ENCODE data around the gene SGPP1. TPM values are rescaled to one million over a fixed set of nuclear protein-coding genes. Genes with fewer than 3 reads are reported as not detected.

The SGPP1 gene
- total and polyA plus RNA-seq, 2 of the 8 experiments (the other 6 are each of a cell fraction or from before 2014, with no cell fraction given), result 5.7 to 8.1 TPM

DNA sequence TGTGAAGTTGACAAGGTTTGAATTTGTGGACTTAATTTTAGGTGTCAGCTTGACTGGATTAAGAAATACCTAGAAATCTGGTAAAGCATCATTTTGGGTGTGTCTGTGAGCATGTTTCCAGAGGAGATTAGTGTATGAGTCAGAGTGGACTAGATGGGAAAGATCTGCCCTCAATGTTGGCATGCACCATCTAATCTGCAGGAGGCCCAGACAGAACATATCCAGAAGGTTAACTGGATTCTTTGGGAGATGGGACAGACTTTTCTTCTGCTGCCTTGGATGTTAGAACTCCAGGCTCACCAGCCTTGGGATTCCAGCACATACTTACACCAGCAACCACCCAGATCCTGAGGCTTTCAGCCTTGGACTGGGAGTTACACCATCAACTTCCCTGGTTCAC, 14.1 kb downstream of the SGPP1 start:
- H3K27me3 ChIP-seq (replicated peaks in 1 of 4; ENCODE audit: control insufficient read depth in 3 of 4, extremely low read depth in 1 of 4, insufficient read depth in 3 of 4, low read length in 3 of 4), result no peaks in the 10 kb centered on the region
- TF ChIP-seq, protein P1, sequence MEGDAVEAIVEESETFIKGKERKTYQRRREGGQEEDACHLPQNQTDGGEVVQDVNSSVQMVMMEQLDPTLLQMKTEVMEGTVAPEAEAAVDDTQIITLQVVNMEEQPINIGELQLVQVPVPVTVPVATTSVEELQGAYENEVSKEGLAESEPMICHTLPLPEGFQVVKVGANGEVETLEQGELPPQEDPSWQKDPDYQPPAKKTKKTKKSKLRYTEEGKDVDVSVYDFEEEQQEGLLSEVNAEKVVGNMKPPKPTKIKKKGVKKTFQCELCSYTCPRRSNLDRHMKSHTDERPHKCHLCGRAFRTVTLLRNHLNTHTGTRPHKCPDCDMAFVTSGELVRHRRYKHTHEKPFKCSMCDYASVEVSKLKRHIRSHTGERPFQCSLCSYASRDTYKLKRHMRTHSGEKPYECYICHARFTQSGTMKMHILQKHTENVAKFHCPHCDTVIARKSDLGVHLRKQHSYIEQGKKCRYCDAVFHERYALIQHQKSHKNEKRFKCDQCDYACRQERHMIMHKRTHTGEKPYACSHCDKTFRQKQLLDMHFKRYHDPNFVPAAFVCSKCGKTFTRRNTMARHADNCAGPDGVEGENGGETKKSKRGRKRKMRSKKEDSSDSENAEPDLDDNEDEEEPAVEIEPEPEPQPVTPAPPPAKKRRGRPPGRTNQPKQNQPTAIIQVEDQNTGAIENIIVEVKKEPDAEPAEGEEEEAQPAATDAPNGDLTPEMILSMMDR (IDR thresholded peaks at IDR 0.05; ENCODE audit: control extremely low read depth in 1 of 3, insufficient read depth in 1 of 3, low read depth in 1 of 3, low read length in 3 of 3), result no peak
- TF ChIP-seq SIX5 (IDR thresholded peaks at IDR 0.05; ENCODE audit: low read depth, low read length), result no peak
- no peak for TF ChIP-seq TAF1 (IDR thresholded peaks at IDR 0.05; ENCODE audit: low read depth, low read length)
- TF ChIP-seq RBBP5 (IDR thresholded peaks at IDR 0.05; ENCODE audit: borderline replicate concordance, low read depth, low read length), result no peak
- TF ChIP-seq CBX8 (IDR thresholded peaks at IDR 0.05; ENCODE audit: borderline replicate concordance, low read depth, low read length), result no peak
- TF ChIP-seq NRF1 (IDR thresholded peaks at IDR 0.05; ENCODE audit: low read depth, low read length), result no peak
- TF ChIP-seq POLR2A (IDR thresholded peaks at IDR 0.05; ENCODE audit: control extremely low read depth in 1 of 2, low read depth in 2 of 2, low read length in 2 of 2), result no peak
- TF ChIP-seq ASH2L (IDR thresholded peaks at IDR 0.05; ENCODE audit: low read length), result no peak
- no peak for TF ChIP-seq TBP (IDR thresholded peaks at IDR 0.05; ENCODE audit: low read depth, low read length)
- TF ChIP-seq HDAC6 (IDR thresholded peaks at IDR 0.05; ENCODE audit: low read depth, low read length), result no peak
- TF ChIP-seq KDM1A (IDR thresholded peaks at IDR 0.05; ENCODE audit: borderline replicate concordance, low read length), result no peak
- no peak for TF ChIP-seq HDAC2 (IDR thresholded peaks at IDR 0.05; ENCODE audit: borderline replicate concordance in 1 of 2, low read depth in 2 of 2, low read length in 2 of 2)
- no peak for TF ChIP-seq SUZ12 (IDR thresholded peaks at IDR 0.05; ENCODE audit: low read length)
- no peak overlapping the region for H2BK15ac ChIP-seq (ENCODE audit: low read length)
- H3K9ac ChIP-seq (replicated peaks in 1 of 4; ENCODE audit: extremely low read depth in 1 of 4, low read depth in 3 of 4, low read length in 3 of 4), result no peak overlapping the region
- H3K4me1 ChIP-seq (replicated peaks in 1 of 4; ENCODE audit: control insufficient read depth in 3 of 4, insufficient read depth in 4 of 4, low read length in 3 of 4), result no peaks in the 10 kb centered on the region
- no peaks in the 10 kb centered on the region; a peak in 1 of 8 replicates for H3K36me3 ChIP-seq (ENCODE audit: control insufficient read depth in 2 of 4, insufficient read depth in 4 of 4, low read length in 3 of 4)
- peaks cover 7 to 11% of the 10 kb centered on the region in 2 experiments; a peak in 3 of 4 replicates for H3K9me3 ChIP-seq (ENCODE audit: insufficient read depth in 2 of 2, low read depth in 1 of 2, low read length in 1 of 2)
- H2BK12ac ChIP-seq (ENCODE audit: low read depth, low read length), result no peak overlapping the region
- no peak overlapping the region for H4K5ac ChIP-seq (ENCODE audit: insufficient read length, low read depth, low read length)
- no peak overlapping the region for H2BK5ac ChIP-seq (ENCODE audit: low read depth, low read length)
- H2BK120ac ChIP-seq (replicated peaks; ENCODE audit: low read depth, low read length), result no peak overlapping the region
- H3K18ac ChIP-seq (ENCODE audit: extremely low read depth, low read length), result no peak overlapping the region
- no peak overlapping the region for H3K56ac ChIP-seq (replicated peaks; ENCODE audit: insufficient read length, low read depth, low read length)
- H3K79me2 ChIP-seq (ENCODE audit: control insufficient read depth in 1 of 2, insufficient read depth in 2 of 2, low read length in 2 of 2), result no peaks in the 10 kb centered on the region
- H2AK5ac ChIP-seq (ENCODE audit: low read depth, low read length), result no peak overlapping the region
- no peak overlapping the region for H3K4me2 ChIP-seq (ENCODE audit: insufficient read depth in 1 of 2, low read depth in 2 of 2, low read length in 2 of 2)
- H3K4ac ChIP-seq (replicated peaks; ENCODE audit: insufficient read length, low read depth, low read length), result no peak overlapping the region
- ChIA-PET POLR2A (ENCODE audit: partially characterized antibody) (no interaction called here), CTCF (ENCODE audit: partially characterized antibody) (interaction anchor here (1.3 kb wide), 1 partner anchor 56 kb away, joined by 3 read pairs; no protein-coding TSS in a partner anchor)
- no peak for FAIRE-seq
- no peak overlapping the region for H2BK20ac ChIP-seq (ENCODE audit: low read length)
- H3K14ac ChIP-seq (ENCODE audit: insufficient read length), result no peak overlapping the region
- no peaks in the 10 kb centered on the region for H3K79me1 ChIP-seq (ENCODE audit: low read depth, low read length)
- H3K4me3 ChIP-seq (ENCODE audit: extremely low read depth in 1 of 4, insufficient read depth in 2 of 4, low read depth in 3 of 4, low read length in 4 of 4), result no peak overlapping the region
- no peak overlapping the region for H4K8ac ChIP-seq (ENCODE audit: extremely low read depth, insufficient read depth, low read length)
- no peak overlapping the region for H3K23ac ChIP-seq (ENCODE audit: insufficient read length)
- no peaks in the 10 kb centered on the region for H4K20me1 ChIP-seq (replicated peaks in 1 of 2; ENCODE audit: control insufficient read depth in 1 of 2, insufficient read depth in 2 of 2, low read length in 2 of 2)
- no peak overlapping the region for H2AFZ ChIP-seq (ENCODE audit: low read length)
- no peak overlapping the region for H4K91ac ChIP-seq (replicated peaks; ENCODE audit: insufficient read length, low read length)
- H3K23me2 ChIP-seq (ENCODE audit: low read depth, low read length), result no peaks in the 10 kb centered on the region
- DNase-seq (ENCODE audit: low read depth in 1 of 2, low spot score in 2 of 2), result no peak
- H3K27ac ChIP-seq (ENCODE audit: low read depth, low read length), result no peak overlapping the region
